Stimulated activated CD8-positive, alpha-beta memory T cell treated with anti-CD3 and anti-CD28 coated beads, Interleukin-15, amount 100 ng/mL, for 1 hour (primary cell): ENCODE measurements around the gene GAPVD1.
"Not testable (repeated sequence)": the region's sequence is repeated elsewhere in the genome, so short reads cannot be mapped to it uniquely, and the experiment has no call there.

Source experiments
- DNase-seq: peaks from one replicate; pipeline ENCODE4 v3.0.0-alpha.2; 2020; ENCODE audit warnings: low read depth

GAPVD1 gene

DNA sequence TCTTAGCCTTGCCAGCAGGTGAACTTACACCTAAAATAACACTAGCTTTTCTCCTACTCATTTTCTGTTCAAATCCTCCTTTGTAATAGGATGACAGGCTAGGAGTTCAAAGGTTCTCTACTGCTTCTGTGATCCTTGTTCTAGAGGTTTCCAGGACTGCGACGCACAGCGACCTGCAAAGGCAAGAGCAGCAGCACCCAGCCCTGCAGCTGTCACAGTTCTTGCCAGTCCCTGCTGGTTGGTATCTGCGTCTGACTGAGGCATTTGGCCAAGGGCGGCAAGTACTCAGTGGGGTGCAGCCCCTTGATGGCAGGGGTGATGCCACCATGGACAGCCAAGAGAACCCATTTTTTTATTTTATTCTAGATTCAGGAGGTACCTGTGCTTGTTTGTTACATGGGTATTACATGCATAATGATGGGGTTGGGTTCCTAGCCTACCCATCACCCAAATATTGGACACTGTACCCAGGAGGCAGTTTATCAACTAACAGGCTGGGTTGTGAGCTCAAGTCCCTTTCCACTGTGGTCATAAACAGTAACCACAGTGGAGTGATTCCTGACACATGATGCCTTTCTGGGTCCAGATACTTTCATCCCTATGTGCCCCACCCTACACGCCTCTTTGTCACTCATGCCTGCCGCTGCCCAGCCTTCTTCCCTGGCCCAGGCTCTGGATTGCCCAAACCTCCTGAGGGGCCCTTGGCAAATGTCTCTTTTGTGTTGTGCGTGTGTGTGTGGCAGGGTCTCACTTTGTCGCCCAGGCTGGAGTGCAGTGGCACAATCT lies 111.0 kb downstream of the GAPVD1 start:
- no peak for DNase-seq

DNA sequence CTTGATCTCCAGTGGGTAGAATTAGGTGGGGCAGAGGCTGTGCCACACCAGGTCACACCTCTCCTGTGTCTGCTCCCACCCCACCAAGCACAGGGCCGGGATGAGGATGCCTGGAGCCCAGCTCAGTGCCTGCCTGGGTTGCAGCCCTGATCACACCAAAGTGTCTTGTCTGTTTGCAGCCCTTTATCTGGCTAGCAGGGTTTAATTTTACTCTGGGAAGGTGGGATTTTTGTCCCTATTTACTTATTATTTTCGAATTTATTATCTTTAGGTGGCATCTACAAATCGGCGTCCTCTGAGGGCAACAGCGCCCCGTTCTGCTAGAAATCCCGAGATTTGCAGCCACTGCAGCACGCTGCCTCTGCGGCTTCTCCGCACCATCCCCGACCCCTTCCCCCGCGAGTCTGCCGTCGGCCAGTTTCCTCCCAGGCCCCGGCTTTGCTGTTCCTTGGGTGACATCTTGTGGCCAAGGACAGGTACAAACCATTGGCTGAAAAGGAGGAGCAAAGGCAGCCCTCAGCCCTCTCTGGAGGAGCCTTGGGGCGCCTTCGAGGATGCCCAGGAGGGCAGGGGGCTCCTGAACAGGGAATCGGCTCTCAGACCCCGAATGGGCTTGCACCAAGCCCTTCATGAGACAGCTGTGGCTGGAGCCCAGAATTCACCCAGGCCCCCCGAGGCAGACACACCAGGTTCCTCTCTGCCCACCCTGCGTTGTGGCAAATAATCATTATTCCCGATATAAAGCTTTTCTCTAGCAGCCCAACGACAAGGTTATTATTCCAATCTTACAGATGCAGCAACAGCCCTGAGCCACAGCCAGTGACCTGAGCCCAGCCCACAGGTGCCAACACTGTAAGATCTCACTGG lies 113.0 kb downstream of the GAPVD1 start:
- DNase-seq = peak; percentile 13

DNA sequence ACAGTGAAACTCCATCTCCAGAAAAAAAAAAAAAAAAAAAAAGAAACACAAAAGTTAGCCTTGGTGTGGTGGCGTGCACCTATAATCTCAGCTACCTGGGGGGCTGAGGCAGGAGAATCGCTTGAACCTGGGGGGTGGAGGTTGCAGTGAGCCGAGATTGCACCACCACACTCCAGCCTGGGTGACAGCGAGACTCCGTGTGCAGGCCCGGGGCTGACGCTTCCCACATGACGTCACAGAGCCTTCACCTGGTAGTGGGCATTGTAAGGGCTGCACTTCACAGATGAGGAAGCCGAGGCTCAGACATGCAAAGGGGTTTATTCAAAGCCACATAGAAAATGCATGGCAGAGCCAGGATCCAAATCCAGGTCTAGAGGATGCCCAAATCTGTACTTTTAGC lies 114.2 kb downstream of the GAPVD1 start:
- DNase-seq = no peak

DNA sequence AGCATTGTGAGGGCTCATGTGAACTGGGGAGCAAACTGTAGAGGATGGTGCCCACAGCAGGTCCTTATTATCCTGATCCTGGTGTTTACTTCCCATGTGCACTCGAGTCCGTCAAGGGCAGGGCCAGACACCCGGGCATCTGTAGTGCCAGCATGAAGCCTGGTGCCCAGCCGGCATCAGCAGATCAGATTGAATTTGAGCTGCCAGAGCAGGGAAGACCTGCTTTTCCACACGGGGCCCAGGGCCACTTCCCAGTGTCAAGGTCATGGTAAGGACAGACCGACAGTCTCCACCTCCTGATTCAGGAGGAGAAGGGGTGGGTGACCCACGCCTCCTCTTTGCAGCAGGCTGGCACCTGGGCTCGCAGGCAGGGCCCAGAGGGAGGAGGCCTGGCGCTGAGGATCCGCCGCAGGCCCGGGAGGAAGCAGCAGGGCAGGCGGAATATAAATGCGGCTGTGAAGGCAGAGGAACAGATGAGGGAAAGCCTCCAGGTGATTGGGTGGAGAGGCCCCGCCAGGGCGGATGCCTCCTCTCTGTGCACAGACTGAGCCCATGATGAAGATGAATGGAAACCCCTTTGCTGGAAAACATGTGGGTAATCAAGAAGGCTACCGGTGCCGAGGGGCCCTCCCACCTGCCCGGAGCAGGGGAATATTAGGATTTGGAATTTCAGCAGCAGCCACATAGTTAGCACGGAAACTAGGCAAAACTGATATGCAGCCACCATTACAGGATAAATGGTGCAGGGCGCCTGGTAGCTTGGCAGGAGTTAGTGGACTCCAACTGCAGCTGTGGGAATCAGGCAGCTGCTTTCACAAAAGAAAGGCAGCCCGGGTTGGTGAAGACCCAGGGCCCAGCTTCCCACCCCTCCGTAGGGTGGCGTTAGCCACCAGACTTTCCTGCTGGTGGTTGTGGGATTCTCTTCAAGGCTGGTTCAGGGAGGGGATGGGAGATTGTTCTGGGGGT lies 114.9 kb downstream of the GAPVD1 start:
- no peak for DNase-seq

DNA sequence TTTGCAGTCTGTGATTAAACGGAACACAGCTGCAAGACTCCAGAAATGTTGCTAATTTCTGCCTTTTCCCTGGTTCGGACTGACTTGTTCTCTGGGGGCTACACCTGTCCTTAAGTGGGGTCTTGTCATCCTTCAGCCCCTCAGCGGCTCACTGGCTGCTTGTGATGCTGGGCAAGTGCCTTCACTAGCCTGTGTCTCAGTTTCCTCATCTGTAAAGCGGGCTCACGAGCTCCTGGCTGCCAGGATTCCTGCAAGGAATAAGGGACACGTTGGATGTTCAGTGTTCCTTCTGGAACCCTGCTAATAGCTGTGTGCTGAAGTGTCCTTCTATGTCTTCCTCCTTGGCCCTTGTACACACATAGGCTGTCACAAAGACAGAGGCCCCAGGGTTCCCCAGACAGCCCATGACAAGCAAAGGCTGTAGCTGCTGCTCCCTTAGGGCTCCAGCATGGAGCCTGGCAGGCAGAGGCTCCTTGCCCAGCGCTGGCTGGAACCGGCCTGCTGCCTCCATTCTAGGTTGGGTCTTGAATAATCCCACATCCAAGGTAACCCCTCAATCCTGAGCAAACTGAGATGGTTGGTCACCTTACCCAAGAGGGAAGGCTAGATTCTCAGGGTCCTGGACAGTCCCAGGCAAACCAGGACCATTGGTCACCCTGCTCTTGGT lies 116.1 kb downstream of the GAPVD1 start:
- DNase-seq = no peak

DNA sequence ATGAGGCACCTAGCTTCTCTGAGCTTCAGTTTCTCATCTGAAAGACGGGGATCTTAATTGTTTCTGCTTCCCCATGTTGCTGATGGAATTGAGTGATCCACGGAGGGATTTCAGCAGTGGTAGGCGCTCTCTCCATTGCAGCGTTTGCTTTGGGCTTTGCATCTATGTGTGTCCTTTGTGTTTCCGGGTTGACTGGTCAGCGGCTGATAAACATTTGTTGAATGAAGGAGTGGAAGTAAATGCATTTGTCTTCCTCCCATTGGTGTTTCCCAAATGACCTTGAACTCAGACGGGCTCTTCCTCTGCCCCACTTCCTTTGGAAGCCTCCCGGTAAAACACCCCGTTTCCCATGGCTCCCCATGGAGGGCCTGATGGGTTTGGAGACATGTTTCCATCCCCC lies 117.2 kb downstream of the GAPVD1 start:
- no peak for DNase-seq

DNA sequence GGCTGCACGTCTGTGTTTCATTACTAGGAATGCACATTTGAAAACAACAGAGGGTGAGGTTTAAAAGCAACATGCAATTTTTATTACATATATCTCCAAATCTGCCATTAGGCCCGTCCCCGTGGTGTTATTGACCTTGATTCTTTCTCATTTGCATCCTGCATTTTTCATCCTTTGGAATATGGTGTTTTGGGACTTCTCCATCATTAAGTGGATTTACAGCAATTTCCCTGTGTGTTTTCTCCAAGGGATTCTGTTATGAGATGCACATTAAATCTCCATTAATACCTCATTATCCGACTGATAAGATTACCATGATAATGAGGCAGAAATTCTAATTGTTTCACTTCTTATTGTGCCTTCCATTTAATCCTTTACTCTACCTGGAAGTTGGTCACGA lies 117.6 kb downstream of the GAPVD1 start:
- no peak for DNase-seq

DNA sequence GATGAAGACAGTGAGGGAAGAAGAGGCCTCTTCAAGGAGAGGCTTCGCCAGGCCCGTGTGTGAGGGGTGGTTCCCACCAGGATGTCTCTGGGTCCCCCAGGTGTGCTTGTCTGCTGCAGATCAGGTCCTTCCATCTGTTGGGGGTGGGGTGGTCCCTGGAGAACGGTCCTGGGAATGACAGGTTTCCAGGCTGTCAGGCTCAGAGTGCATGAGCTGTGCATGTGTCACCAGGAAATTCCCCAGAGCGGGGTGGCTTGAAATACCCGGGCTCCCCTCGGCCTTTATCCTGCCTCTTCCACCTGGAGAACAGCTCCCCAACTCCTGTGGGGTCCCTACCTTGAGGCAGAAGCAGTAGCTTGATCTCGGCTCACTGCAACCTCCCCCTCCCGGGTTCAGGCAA lies 118.8 kb downstream of the GAPVD1 start:
- DNase-seq = no peak

DNA sequence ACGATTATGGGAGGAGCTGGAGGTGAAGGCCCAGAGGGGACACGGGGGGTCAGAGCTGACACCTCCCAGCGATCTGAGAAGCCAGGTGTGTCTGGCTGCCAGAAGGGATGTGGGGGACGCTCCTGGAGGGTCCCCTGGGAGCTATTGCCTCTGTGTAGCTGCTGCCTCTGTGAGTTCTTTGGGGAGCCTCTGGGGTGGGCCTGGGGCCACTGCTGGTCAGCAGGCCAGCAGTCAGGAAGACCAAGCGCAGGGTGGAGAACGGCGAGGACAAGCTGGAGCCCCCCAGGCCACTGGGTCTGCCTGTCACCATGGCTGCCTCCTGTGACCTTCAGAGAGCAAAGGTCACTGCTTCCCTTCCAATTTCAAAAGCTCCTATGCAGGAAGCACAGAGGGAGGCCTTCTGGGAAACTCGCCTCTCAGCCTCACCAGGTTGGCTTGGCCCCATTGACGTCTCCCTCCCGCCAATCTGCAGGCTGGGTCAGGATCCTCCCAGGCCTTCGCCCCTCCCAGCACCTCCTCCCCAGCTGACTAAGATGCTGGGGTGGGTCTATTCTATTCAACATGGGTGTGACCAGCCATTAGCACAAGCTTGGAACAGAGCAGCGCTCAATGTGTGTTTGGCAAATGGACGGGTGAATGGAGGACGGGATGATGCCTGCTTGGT lies 126.4 kb downstream of the GAPVD1 start:
- DNase-seq = no peak

DNA sequence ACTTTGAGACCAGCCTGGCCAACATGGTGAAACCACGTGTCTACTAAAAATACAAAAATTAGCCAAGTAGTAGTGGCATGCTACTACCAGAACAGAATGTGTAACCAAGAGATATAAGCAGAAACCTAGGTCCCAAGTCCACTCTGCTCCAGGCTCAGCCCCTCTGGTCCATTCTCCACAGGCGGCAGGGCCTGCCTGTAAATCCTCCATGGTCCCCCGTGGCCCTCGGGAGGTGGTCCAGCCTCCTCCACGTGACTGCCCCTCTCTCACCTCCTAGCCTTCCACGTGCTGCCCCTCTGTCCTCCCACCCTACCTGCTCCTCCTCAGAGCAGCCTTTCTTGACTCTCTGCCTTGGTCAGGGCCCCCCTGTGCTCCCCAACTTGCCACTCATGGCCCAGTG lies 127.4 kb downstream of the GAPVD1 start:
- no peak for DNase-seq

DNA sequence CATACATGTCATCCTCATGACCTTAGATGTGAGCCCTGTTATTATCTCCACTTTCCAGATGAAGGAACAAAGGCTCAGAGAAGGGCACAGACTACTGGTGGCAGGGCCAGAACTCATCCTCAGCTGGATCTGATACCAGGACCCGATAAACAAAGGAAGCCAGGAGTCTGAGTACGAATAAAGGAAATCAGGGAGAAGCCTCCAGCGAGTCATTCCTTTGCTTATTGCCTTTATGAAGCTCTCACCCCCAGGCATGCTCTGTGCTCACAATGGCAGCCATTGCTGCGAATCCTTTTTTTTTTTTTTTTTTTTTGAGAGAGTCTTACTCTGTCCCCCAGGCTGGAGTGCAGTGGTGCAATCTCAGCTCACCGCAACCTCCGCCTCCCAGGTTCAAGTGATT lies 130.1 kb downstream of the GAPVD1 start:
- no peak for DNase-seq

DNA sequence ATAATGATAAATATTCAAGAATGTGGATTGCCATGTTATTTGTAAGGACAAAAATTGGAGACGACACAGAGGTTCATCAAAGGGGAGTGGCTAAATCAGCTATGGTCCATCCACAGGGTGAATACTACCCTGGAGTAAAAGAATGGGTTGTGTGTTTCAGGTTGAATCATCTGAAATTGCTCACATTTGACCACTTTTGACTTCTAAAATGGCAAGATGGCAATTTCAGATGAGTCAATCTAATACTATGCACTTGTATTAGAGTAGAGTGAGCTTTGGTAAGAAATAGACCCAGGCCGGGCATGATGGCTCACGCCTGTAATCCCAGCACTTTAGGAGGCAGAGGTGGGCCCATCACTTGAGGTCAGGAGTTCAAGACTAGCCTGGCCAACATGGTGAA lies 131.8 kb downstream of the GAPVD1 start:
- no peak for DNase-seq

DNA sequence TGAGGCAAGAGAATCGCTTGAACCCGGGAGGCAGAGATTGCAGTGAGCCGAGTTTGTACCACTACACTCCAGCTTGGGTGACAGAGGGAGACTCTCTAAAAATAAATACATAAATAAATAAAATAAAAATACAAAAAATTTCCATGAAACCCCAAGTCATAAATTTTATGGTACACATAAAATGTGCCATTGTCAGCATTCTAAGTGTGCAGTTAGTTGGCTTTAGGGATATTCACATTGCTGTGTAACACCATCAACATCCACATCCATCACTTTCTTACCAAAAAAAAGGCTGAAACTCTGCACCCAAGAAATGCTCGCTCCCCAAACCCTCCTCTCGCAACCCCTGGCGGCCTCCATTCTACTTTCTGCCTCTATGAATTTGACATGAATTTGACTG lies 135.2 kb downstream of the GAPVD1 start:
- no peak for DNase-seq

DNA sequence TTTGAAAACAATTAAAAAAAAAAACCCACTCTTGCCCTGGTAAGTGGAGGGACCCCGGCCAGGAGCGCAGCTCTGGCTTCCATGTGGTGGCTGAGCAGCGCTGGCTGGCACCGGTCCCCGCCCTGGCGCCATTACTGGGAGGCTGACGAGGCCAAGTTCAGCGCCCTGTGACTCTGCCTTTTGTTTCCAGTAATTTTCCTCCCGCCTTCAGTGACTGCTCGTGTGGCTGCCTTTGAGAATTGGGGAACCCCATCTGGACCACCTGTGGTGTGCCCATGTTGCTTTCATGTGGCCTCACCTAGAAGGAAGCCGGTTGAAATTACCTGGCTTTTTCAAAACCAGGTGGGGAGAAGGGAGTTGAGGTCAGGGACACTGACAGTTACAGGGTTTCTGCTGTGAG lies 136.1 kb downstream of the GAPVD1 start:
- DNase-seq = no peak

DNA sequence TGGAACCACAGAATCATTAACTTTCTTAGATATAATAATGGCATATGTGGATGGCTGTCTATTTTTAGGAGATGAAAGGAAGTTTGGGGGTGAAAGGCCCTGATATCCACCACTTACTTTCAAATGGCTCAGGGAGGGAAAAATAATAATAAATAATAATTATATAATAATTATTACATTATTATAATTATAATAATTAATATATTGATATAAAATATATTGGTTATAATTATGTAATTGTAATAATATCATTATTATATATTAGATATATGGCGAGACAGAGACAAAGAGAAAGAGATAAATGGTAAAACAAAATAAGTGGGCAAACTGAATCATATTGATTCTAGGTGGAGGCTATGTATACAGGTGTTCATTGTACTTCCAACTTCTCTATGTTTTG lies 136.6 kb downstream of the GAPVD1 start:
- no peak for DNase-seq

DNA sequence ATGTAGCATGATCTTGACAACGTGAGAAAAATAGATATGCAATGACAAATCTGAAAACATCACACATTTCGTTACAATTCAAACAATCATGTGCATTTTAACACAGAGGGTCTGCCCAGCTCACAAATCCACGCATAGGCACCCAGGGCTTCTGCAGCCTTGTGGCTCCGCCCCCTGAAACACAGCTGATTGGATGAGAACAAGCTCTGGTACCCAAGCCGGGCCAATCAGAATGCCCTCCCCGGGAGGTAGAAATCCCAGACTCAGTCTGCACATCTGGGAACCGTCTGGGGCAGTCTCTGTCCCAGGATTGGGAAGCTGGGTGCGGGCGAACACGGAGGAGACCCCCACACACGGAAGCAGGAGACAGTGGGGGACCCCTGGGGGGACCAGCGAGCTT lies 137.5 kb downstream of the GAPVD1 start:
- DNase-seq = no peak

DNA sequence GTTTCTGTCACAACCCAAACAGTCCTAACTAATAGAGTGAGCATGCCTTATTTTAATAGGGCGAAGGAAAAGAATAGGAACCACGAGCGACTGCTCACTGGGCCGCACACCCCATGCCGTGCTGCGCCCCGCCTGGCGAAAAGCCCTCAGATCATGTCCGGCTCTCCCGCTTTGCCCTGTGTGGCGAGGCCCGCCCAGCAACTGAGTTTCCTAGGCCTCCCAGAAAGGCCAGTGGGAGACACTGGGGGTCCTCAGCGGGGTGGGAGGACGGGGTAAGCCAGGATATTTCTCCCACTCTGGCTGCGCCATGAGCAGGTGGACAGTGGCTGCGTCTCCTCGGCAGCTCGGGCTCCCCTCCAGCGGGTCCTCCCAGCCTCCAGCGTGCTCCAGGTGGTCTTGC lies 138.0 kb downstream of the GAPVD1 start:
- DNase-seq = no peak

DNA sequence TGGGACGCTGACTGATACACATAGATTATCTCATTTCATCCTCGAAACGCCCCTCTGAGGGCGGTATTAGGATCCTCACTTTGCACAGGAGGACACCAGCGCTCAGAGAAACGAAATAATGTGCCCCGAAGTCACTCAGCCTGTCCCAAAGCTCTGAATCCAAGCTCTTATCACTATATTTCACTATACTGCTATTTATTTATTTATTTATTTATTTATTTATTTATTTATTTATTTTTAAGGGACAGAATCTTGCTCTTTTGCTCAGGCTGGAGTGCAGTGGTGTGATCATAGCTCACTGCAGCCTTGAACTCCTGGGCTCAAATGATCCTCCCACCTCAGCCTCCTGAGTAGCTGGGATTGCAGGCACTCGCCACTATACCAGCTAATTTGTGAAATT lies 138.6 kb downstream of the GAPVD1 start:
- not testable (repeated sequence) for DNase-seq

DNA sequence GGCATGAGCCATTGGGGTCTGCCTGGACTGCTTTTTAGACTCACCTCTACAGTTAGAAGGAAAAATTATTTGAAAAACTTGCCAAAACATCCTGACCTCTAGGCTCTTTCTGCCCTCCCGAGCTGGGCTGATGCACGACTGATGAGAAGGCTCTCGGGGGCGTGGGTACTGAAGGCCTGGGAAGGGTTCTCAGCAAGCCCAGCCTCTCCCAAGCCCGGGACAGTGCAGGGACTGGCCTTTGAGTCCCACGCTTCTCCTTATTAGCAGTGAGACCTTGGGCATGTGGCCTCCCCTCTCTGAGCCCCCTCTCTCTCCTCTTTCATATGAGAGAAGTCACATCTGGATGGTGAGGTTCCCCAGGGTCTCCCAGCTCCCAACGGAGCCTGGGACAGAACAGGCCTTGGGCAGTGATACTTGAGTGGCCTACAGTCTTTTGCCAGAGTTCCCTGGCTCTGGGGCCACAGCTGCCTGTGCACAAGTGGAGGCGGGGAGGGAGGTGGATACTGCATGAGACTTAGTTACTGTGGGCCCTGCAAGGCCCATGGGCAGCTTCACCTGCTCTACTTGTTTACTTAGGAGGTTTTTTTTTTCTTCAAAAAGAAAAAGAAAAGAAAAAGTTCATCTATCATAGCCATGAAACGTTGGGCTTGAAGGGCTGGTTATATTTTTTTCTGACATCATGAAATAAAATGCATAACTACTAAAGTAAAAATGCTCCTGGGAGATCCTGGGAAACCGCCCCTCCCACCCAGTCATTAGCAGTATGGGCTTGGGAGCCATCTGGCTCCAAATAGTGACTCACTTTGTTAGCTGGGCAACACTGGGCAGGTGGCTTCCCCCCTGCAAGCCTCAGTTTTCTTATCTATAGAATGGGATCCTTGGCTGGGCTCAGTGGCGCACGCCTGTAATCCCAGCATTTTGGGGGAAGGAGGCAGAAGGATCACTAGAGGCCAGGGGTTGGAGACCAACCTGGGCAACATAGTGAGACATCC lies 139.4 kb downstream of the GAPVD1 start:
- no peak for DNase-seq

DNA sequence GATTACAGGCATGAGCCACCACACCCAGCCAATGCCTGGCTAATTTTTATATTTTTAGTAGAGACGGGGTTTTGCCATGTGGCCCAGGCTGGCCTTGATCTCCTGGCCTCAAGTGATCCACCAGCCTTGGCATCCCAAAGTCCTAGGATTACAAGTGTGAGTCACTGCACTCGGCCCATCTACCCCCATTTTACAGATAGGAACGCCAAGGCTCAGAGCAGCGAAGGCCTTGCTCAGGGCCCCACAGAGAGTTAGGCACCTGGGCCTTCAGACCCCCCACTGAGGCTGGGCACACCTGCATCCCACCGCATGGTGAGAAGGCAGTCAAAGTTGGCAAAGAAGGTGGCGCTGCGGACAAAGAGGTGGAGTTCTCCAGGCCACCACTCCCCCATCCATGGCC lies 143.1 kb downstream of the GAPVD1 start:
- no peak for DNase-seq
